ENCODE data around the gene GNAS.

GRCh38 chr20:58843128-58843556, 9.4 kb upstream of the GNAS start:
- TF ChIP-seq CTCF (IDR thresholded peaks at IDR 0.05; ENCODE audit: low read depth, low read length, missing input control) (no peak), RAD21 (IDR thresholded peaks at IDR 0.05) (no peak), JUND (IDR thresholded peaks at IDR 0.05) (no peak), SP1 (IDR thresholded peaks at IDR 0.05) (no peak), TAF1 (conservative IDR thresholded peaks at IDR 0.05) (no peak)

All from liver (tissue), 3 donors.